GM10266 (cell line): ENCODE measurements around the gene USP24.

Experiments
- DNase-seq: peaks from one replicate; pipeline ENCODE4 v3.0.0; 2012; ENCODE audit errors: extremely low spot score
- TF ChIP-seq, protein P1 (sequence below): IDR thresholded peaks from 2 replicates; pipeline ENCODE4 v1.5.1; 2012; ENCODE audit warnings: mild to moderate bottlenecking, low read depth; ENCODE audit not compliant: control insufficient read depth, insufficient read depth; ENCODE audit errors: missing control alignments

Gene USP24

DNA sequence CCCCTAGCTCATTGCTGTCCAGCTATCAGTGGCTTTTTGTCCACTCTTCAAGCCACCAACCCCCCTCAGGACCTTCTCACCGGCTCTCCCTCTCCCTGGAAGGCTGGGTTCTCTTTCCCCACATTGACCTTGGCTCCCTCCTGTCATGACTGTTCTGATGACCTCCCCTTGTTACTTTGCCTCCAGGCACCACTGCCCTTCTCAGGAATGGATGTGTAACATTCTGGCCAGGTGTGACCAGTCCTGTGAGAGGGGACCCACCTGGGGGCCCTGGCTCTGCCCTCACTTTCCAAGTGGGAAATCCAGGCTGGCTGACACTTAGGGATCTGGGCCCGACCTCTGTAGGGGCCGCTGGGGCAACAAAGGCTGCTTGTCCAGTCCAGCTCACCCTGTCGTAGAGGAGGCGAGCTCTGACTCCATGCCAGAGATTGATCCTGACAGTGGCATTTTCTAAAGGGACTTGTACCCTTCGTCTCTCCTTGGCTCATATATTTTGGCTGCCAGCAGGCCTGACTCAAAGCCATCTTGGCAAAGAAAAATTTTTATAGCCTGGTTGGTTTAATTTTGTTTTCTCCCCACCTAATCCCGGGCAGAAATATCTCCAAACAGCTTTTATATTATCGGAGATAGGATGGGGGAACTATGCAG lies 37.9 kb upstream of the USP24 start:
- no peak for DNase-seq
- TF ChIP-seq, protein P1, sequence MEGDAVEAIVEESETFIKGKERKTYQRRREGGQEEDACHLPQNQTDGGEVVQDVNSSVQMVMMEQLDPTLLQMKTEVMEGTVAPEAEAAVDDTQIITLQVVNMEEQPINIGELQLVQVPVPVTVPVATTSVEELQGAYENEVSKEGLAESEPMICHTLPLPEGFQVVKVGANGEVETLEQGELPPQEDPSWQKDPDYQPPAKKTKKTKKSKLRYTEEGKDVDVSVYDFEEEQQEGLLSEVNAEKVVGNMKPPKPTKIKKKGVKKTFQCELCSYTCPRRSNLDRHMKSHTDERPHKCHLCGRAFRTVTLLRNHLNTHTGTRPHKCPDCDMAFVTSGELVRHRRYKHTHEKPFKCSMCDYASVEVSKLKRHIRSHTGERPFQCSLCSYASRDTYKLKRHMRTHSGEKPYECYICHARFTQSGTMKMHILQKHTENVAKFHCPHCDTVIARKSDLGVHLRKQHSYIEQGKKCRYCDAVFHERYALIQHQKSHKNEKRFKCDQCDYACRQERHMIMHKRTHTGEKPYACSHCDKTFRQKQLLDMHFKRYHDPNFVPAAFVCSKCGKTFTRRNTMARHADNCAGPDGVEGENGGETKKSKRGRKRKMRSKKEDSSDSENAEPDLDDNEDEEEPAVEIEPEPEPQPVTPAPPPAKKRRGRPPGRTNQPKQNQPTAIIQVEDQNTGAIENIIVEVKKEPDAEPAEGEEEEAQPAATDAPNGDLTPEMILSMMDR: no peak

DNA sequence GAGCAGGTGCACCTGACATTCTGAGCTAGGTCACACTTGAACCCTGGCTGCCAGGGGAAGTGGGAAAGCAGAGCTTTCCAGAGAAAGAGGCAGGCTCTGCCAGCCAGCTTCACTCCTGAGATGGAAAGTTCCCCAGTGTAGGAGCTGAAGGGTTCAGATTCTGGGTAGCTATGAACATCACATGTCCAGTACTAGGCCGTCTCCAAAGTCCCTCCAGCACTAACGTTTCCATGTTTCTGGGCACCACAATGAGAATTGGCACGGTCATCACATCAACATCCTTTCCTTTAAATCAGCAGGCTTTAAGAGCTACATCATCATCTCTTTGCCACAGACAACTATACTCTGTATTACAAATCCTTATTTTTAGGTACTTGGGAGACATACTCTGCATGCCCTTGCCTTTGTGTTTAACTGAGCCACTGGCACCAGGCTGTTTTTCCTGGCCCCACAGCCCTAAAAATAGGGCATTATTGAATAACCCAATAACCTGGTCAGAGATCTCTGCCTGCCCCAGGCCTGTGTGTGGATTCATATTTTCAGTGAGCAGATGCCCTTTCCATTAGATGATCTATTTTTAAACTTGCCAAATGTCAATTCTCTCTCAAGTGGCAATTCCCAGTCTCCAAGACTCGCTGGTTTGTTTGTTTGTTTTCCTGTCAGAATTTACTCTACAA lies 35.4 kb upstream of the USP24 start:
- no peak for DNase-seq
- TF ChIP-seq, protein P1: no peak

GRCh38 chr1:55249646-55250398 lies 34.7 kb upstream of the USP24 start:
- no peak for DNase-seq
- TF ChIP-seq, protein P1: no peak

GRCh38 chr1:55246896-55247295 lies 31.7 kb upstream of the USP24 start:
- no peak for DNase-seq
- TF ChIP-seq, protein P1: no peak

- TF ChIP-seq, protein P1: no peak
- DNase-seq: no peak
Measured at GRCh38 chr1:55246331-55246730, 31.2 kb upstream of the USP24 start.

- TF ChIP-seq, protein P1: no peak
Measured at GRCh38 chr1:55245781-55246180, 30.6 kb upstream of the USP24 start.

DNA sequence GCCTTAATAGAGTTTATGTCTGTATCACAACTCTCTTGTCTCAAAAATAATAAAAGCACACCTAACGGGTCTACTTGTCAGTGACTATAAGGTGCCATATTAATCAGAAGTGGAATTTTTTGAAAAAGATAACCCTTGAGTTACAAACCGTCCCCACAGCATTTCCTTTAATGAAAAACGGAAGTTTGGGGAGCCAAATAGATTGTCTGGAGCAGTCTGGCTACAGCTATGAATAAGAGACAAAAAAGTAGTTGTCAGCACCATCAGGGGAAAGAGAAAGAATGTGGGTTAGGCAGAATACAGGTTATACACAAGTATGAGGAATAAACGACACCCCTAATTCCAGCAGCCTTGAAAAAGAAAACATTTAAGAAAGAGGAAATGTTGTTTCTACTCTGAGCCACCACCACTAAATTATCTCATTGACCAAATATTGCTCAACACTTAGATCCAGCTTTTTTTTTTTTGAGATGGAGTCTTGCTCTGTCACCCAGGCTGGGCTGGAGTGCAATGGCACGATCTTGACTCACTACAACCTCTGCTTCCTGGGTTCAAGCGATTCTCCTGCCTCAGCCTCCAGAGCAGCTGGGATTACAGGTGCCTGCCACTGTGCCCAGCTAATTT lies 29.4 kb upstream of the USP24 start:
- DNase-seq: no peak
- TF ChIP-seq, protein P1: no peak

More at GRCh38 chr1:55245781-55246180, 30.6 kb upstream of the USP24 start:
- no peak for DNase-seq
